Measurements from ENCODE around the gene SP140.

GRCh38 chr2:230358305-230358704 lies 132.8 kb downstream of the SP140 start:
- TF ChIP-seq ZNF274 (IDR thresholded peaks at IDR 0.05; ENCODE audit: borderline replicate concordance, extremely low read depth, low read length) = no peak
- no peak for TF ChIP-seq MAX (IDR thresholded peaks at IDR 0.05)
- TF ChIP-seq EZH2 (IDR thresholded peaks at IDR 0.05; ENCODE audit: low read depth, low read length, severe bottlenecking) = no peak
- no peak for TF ChIP-seq SUZ12 (IDR thresholded peaks at IDR 0.05; ENCODE audit: low read length)
- no peak for TF ChIP-seq CTCF (IDR thresholded peaks at IDR 0.05; ENCODE audit: control extremely low read depth in 1 of 3, insufficient read depth in 1 of 3, low read depth in 1 of 3, low read length in 3 of 3)
- TF ChIP-seq EP300 (IDR thresholded peaks at IDR 0.05; ENCODE audit: borderline replicate concordance in 1 of 2, low read depth in 2 of 2, low read length in 2 of 2) = no peak
- no peak for TF ChIP-seq ATF3 (IDR thresholded peaks at IDR 0.05; ENCODE audit: insufficient read depth, low read depth, low read length)
- no peak for TF ChIP-seq POLR2A (IDR thresholded peaks at IDR 0.05; ENCODE audit: control extremely low read depth in 1 of 2, low read depth in 2 of 2, low read length in 2 of 2)
- no peak for TF ChIP-seq NRF1 (IDR thresholded peaks at IDR 0.05; ENCODE audit: low read depth, low read length)
